IMR-90 (cell line): ENCODE data around the gene RAD51AP1. TPM values are rescaled to one million over a fixed set of nuclear protein-coding genes. Genes with fewer than 3 reads are reported as not detected.

ENCODE experiments used
- ATAC-seq: fragments of 200-7000 bp; cut with Tn5 transposase; 2 replicates; pipeline ENCODE4 v1.9.1; 2020; ENCODE audit warnings: low read depth, mild to moderate bottlenecking, moderate library complexity
- BruUV-seq: library from RNA; stranded (reverse); fragments of 400-500 nt; replicated peaks from 2 replicates; lab custom pipeline; 2021; lab: Mats Ljungman, UMichigan
- CTCF ChIA-PET: fragments of 300-600 bp; formaldehyde crosslinking; extraction: SDS; loops from one replicate; lab custom pipeline; 2021; ENCODE audit warnings: antibody characterized with exemption; lab: Yijun Ruan, JAX
- POLR2A ChIA-PET: fragments of 300-600 bp; sonication (Branson Sonifier 250); formaldehyde crosslinking; loops from one replicate; lab custom pipeline; 2022; ENCODE audit warnings: antibody characterized with exemption; ENCODE audit not compliant: unreplicated experiment; lab: Charles Lee
- DNase-seq: peaks from one replicate; pipeline ENCODE4 v3.0.0; 2013
- H2AFZ ChIP-seq: replicated peaks from 2 replicates; pipeline ENCODE3; 2013; ENCODE audit warnings: low read length, mild to moderate bottlenecking; ENCODE audit not compliant: poor library complexity
- H2AK5ac ChIP-seq: 2 replicates; pipeline ENCODE4 v1.6.1; 2013; ENCODE audit warnings: low read depth, low read length, inconsistent platforms
- H2AK9ac ChIP-seq: replicated peaks from 2 replicates; pipeline ENCODE3; 2013; ENCODE audit warnings: mild to moderate bottlenecking, low read depth, low read length, moderate library complexity; ENCODE audit not compliant: poor library complexity
- H2BK120ac ChIP-seq: 2 replicates; pipeline ENCODE4 v1.6.1; 2013; ENCODE audit warnings: low read depth, low read length, inconsistent platforms
- H2BK15ac ChIP-seq: 3 replicates; pipeline ENCODE4 v1.6.1; 2013; ENCODE audit warnings: low read depth, low read length, inconsistent platforms
- H2BK20ac ChIP-seq: 2 replicates; pipeline ENCODE4 v1.6.1; 2013; ENCODE audit warnings: low read depth, mild to moderate bottlenecking, inconsistent platforms, low read length, moderate library complexity
- H2BK5ac ChIP-seq: 2 replicates; pipeline ENCODE4 v1.6.1; 2013; ENCODE audit warnings: mild to moderate bottlenecking, low read depth, low read length, inconsistent platforms; ENCODE audit not compliant: poor library complexity, severe bottlenecking
- H3K14ac ChIP-seq: replicated peaks from 2 replicates; pipeline ENCODE4 v1.6.1; 2013; ENCODE audit warnings: low read depth, low read length, inconsistent platforms
- H3K18ac ChIP-seq: 2 replicates; pipeline ENCODE4 v1.6.1; 2013; ENCODE audit warnings: low read depth, low read length, control low read depth
- H3K23ac ChIP-seq: 2 replicates; pipeline ENCODE4 v1.6.1; 2013; ENCODE audit warnings: low read depth, low read length, inconsistent platforms
- H3K27ac ChIP-seq: 2 replicates; pipeline ENCODE4 v1.5.1; 2013; ENCODE audit warnings: mild to moderate bottlenecking, control low read depth, low read length; ENCODE audit not compliant: insufficient read depth
- H3K27me3 ChIP-seq: 2 replicates; pipeline ENCODE4 v1.6.1; 2013; ENCODE audit warnings: low read length; ENCODE audit not compliant: control insufficient read depth, insufficient read depth
- H3K36me3 ChIP-seq: 2 replicates; pipeline ENCODE4 v1.6.1; 2013; ENCODE audit warnings: low read length, mixed read lengths; ENCODE audit not compliant: control insufficient read depth, insufficient read depth
- H3K4ac ChIP-seq: 2 replicates; pipeline ENCODE4 v1.6.1; 2013; ENCODE audit warnings: low read depth, low read length, inconsistent platforms
- H3K4me1 ChIP-seq: 2 replicates; pipeline ENCODE4 v1.6.1; 2013; ENCODE audit warnings: low read length, mixed read lengths; ENCODE audit not compliant: control insufficient read depth, insufficient read depth
- H3K4me2 ChIP-seq: 2 replicates; pipeline ENCODE4 v1.6.1; 2013; ENCODE audit warnings: low read depth, mild to moderate bottlenecking, control low read depth, low read length, moderate library complexity
- H3K4me3 ChIP-seq: 2 replicates; pipeline ENCODE4 v1.5.1; 2013; ENCODE audit warnings: low read depth, mild to moderate bottlenecking, control low read depth, low read length, moderate library complexity; ENCODE audit not compliant: insufficient read depth
- H3K56ac ChIP-seq: 2 replicates; pipeline ENCODE4 v1.6.1; 2013; ENCODE audit warnings: low read length, inconsistent platforms; ENCODE audit not compliant: insufficient read depth; ENCODE audit errors: extremely low read depth
- H3K79me1 ChIP-seq, 2 experiments: 2 replicates each; pipeline ENCODE4 v1.6.1; 2013; ENCODE audit warnings: low read length in 2 of 2, inconsistent platforms in 1 of 2, low read depth in 1 of 2
- H3K9ac ChIP-seq: 2 replicates; pipeline ENCODE4 v1.6.1; 2013; ENCODE audit warnings: low read depth, low read length, control low read depth
- H3K9me1 ChIP-seq: 2 replicates; pipeline ENCODE4 v1.6.1; 2013; ENCODE audit warnings: low read length, inconsistent platforms; ENCODE audit not compliant: insufficient read depth
- H3K9me3 ChIP-seq: 2 replicates; pipeline ENCODE4 v1.6.1; 2013; ENCODE audit warnings: low read length; ENCODE audit not compliant: control insufficient read depth, insufficient read depth
- H4K20me1 ChIP-seq: 2 replicates; pipeline ENCODE4 v1.6.1; 2013; ENCODE audit warnings: low read length, inconsistent platforms; ENCODE audit not compliant: insufficient read depth
- H4K5ac ChIP-seq: 2 replicates; pipeline ENCODE4 v1.6.1; 2013; ENCODE audit warnings: mild to moderate bottlenecking, low read depth, low read length, control low read depth
- H4K8ac ChIP-seq, 2 experiments: 2 replicates each; pipeline ENCODE4 v1.6.1; 2013; ENCODE audit warnings: low read depth in 2 of 2, low read length in 2 of 2, control low read depth in 1 of 2, inconsistent platforms in 1 of 2
- H4K91ac ChIP-seq: 2 replicates; pipeline ENCODE4 v1.6.1; 2013; ENCODE audit warnings: low read depth, low read length, inconsistent platforms; ENCODE audit not compliant: insufficient read depth
- BHLHE40 ChIP-seq: fragments of 150-350 bp; IDR thresholded peaks from 2 replicates; pipeline ENCODE4 v1.6.1; 2016; ENCODE audit warnings: mild to moderate bottlenecking, low read depth, low read length
- CEBPB ChIP-seq: IDR thresholded peaks from 2 replicates; pipeline ENCODE4 v1.6.1; 2012; ENCODE audit warnings: low read depth, low read length, improper control_type of control experiment
- CHD1 ChIP-seq: IDR thresholded peaks from 2 replicates; pipeline ENCODE4 v1.6.1; 2012; ENCODE audit warnings: low read depth, low read length, improper control_type of control experiment
- MAZ ChIP-seq: IDR thresholded peaks from 2 replicates; pipeline ENCODE4 v1.6.1; 2012; ENCODE audit warnings: low read depth, mild to moderate bottlenecking, low read length, improper control_type of control experiment, moderate library complexity, borderline replicate concordance
- MXI1 ChIP-seq: IDR thresholded peaks from 2 replicates; pipeline ENCODE4 v1.6.1; 2012; ENCODE audit warnings: low read depth, mild to moderate bottlenecking, low read length, moderate library complexity, borderline replicate concordance
- POLR2A ChIP-seq: IDR thresholded peaks from 2 replicates; pipeline ENCODE4 v1.6.1; 2012; ENCODE audit warnings: mild to moderate bottlenecking, low read depth, low read length
- RAD21 ChIP-seq: IDR thresholded peaks from 2 replicates; pipeline ENCODE4 v1.6.1; 2012; ENCODE audit warnings: low read length, improper control_type of control experiment
- RFX5 ChIP-seq: IDR thresholded peaks from 2 replicates; pipeline ENCODE4 v1.8.0; 2012; ENCODE audit warnings: low read depth, mild to moderate bottlenecking, low read length, moderate library complexity
- USF2 ChIP-seq: fragments of 150-350 bp; IDR thresholded peaks from 2 replicates; pipeline ENCODE4 v1.6.1; 2017; ENCODE audit warnings: mild to moderate bottlenecking, antibody characterized with exemption, low read length, low read depth
- WGBS, 2 experiments: methylation state at CpG; one replicate each; pipeline versions ENCODE4 v1.1.5 to v1.1.7; 2013; ENCODE audit warnings: missing lambda C conversion rate in 2 of 2; ENCODE audit not compliant: insufficient read length in 1 of 2; ENCODE audit errors: extremely low coverage in 2 of 2; 5-methylcytosine and 5-hydroxymethylcytosine counted together
- dilution Hi-C: fragments of 300-500 bp; cut with HindIII; formaldehyde crosslinking; loops from one replicate; pipeline ENCODE4 v1.14.3; 2018; ENCODE audit warnings: low sequenced_read_pairs; ENCODE audit not compliant: unreplicated experiment
- in situ Hi-C: fragments of 300-500 bp; cut with MboI; formaldehyde crosslinking; loops from 3 replicates; pipeline ENCODE4 v1.14.3; 2019; ENCODE audit warnings: low sequenced_read_pairs, inconsistent platforms, mixed read lengths
- intact Hi-C: fragments of 100-400 bp; cut with micrococcal nuclease; formaldehyde crosslinking; loops from 2 replicates; pipeline ENCODE4 v1.10.0; 2022
- polyA plus RNA-seq, 3 experiments: library from polyadenylated mRNA; depleted of rRNA; stranded (reverse); fragments of >200 nt; gene quantifications; 2 replicates each; pipeline ENCODE4 v1.2.3, GENCODE V29; 2012; ENCODE audit warnings: low replicate concordance in 1 of 3
- total RNA-seq: library from RNA; depleted of rRNA; stranded (reverse); fragments of >200 nt; gene quantifications from 2 replicates; pipeline ENCODE4 v1.2.3, GENCODE V29; 2012

Gene RAD51AP1
- total and polyA plus RNA-seq, 2 of the 4 experiments (the other 2 are of a cell fraction): 6.5 to 10.2 TPM

DNA sequence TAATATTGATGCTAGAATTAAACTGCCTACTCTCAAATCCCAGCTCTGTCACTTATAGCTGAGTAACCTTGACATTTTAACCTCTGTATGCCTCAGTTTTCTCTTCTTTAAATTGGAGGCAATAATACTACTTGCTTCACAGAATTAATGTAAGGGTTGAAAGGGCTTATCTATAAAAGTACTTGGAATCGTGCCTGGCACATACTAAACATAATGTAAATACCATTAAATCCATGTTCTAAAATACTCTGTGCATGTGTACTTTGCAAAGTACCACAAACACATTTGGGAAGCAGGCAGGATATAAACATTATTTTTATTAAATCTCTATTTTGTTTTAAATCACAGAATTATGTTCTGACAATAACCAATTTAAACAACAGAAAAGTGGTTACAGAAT, 65.3 kb downstream of the RAD51AP1 start:
- H4K8ac ChIP-seq: no peak overlapping the region
- H3K14ac ChIP-seq: no peak overlapping the region
- ChIA-PET CTCF (interaction anchor here (0.5 to 1.6 kb wide), 10 partner anchors 10 to 1212 kb away, joined by 3 to 5 read pairs (median 3); no protein-coding TSS in a partner anchor), POLR2A (no interaction called here)
- no peaks in the 10 kb centered on the region for H3K36me3 ChIP-seq
- H2BK20ac ChIP-seq: no peak overlapping the region
- H3K4me2 ChIP-seq: no peak overlapping the region
- peaks cover 3% of the 10 kb centered on the region for H3K4me1 ChIP-seq
- peaks cover 15 to 28% of the 10 kb centered on the region in 2 experiments for H3K79me1 ChIP-seq
- H3K4ac ChIP-seq: no peak overlapping the region
- no peak overlapping the region for H3K9ac ChIP-seq
- no peak overlapping the region for H3K23ac ChIP-seq
- H3K27me3 ChIP-seq: peaks cover 7% of the 10 kb centered on the region
- H3K9me3 ChIP-seq: no peaks in the 10 kb centered on the region
- no peak overlapping the region for H3K27ac ChIP-seq
- no peak overlapping the region for H2BK15ac ChIP-seq
- H3K4me3 ChIP-seq: no peak overlapping the region
- dilution Hi-C loops (no loop called here), intact Hi-C loops (loop anchor here (2.0 kb wide), 3 partner anchors 41 to 155 kb away; partner anchors contain the start of genes AKAP3, DYRK4 and NDUFA9), in situ Hi-C loops (no loop called here)
- H2AK5ac ChIP-seq: no peak overlapping the region
- H4K5ac ChIP-seq: no peak overlapping the region
- H2AK9ac ChIP-seq: no peak overlapping the region
- no peaks in the 10 kb centered on the region for H4K20me1 ChIP-seq
- H3K56ac ChIP-seq: no peak overlapping the region
- no peak overlapping the region for H2BK120ac ChIP-seq
- BruUV-seq: no TSS peak
- no peak overlapping the region for H2AFZ ChIP-seq
- no peak overlapping the region for H2BK5ac ChIP-seq
- no peak for TF ChIP-seq MXI1
- no peak for TF ChIP-seq RAD21
- no peak for TF ChIP-seq RFX5
- no peak for TF ChIP-seq POLR2A
- TF ChIP-seq BHLHE40: no peak
- no peak for TF ChIP-seq CEBPB
- no peak for TF ChIP-seq CHD1
- no peak for TF ChIP-seq MAZ
- TF ChIP-seq USF2: no peak
- WGBS, 2 experiments: no CpG with 5 or more reads among the region's 1 CpG
- ATAC-seq (no peak), DNase-seq (no peak)
- no peak overlapping the region for H4K91ac ChIP-seq
- H3K18ac ChIP-seq: no peak overlapping the region
- no peaks in the 10 kb centered on the region for H3K9me1 ChIP-seq
